ENCODE data around the gene PALMD. TPM values are rescaled to one million over a fixed set of nuclear protein-coding genes. Genes with fewer than 3 reads are reported as not detected.

The PALMD gene, protein sequence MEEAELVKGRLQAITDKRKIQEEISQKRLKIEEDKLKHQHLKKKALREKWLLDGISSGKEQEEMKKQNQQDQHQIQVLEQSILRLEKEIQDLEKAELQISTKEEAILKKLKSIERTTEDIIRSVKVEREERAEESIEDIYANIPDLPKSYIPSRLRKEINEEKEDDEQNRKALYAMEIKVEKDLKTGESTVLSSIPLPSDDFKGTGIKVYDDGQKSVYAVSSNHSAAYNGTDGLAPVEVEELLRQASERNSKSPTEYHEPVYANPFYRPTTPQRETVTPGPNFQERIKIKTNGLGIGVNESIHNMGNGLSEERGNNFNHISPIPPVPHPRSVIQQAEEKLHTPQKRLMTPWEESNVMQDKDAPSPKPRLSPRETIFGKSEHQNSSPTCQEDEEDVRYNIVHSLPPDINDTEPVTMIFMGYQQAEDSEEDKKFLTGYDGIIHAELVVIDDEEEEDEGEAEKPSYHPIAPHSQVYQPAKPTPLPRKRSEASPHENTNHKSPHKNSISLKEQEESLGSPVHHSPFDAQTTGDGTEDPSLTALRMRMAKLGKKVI
- total RNA-seq (10 to 100 TPM in 1 of 5 donors, 1 to 10 TPM in 4; 1.2 to 16.2 (median 4.6) TPM), polyA plus RNA-seq (10 to 100 TPM in 1 of 3 donors, 1 to 10 TPM in 2; 1.8 to 15.0 (median 2.6) TPM)
- long read RNA-seq, donor 1: 0 reads
- long read RNA-seq, donor 2, partial matches to known transcripts: 0 of 1 reads
- long read RNA-seq, donor 2, other reads (novel, unspliced or antisense): 0 of 1 reads
- long read RNA-seq, donor 3, partial matches to known transcripts: 0 of 1 reads
- long read RNA-seq, donor 3, other reads (novel, unspliced or antisense): 0 of 1 reads
- long read RNA-seq, donor 4: 0 reads
- long read RNA-seq, donor 5: 0 reads
- long read RNA-seq, donor 6: 0 reads
- long read RNA-seq, donor 7, full-length matches to known transcripts: 1 of 1 reads
- long read RNA-seq, donor 7, partial matches to known transcripts: 0 of 1 reads
- long read RNA-seq, donor 7, other reads (novel, unspliced or antisense): 0 of 1 reads
- long read RNA-seq, donor 8, partial matches to known transcripts: 0 of 3 reads
- long read RNA-seq, donor 8, other reads (novel, unspliced or antisense): 0 of 3 reads
- long read RNA-seq, donor 9: 0 reads
- long read RNA-seq, donor 10: 0 reads

- Histone ChIP-seq H3K4me3 (peak within 1 kb of the TSS; percentile 22 to 40 (median 28)), H3K27ac (peak within 1 kb of the TSS; percentile 9 to 79 (median 61)), H3K9me3 (no peaks in the 10 kb centered on the region), H3K4me1 (peaks cover 15 to 34% (median 26%) of the 10 kb centered on the region in 4 donors), H3K36me3 (no peaks in the 10 kb centered on the region), H3K27me3 (no peaks in the 10 kb centered on the region)
- intact Hi-C loops (cut with DNase I; ENCODE audit: low total_unique reads): no loop called here
- TF ChIP-seq POLR2AphosphoS5 (IDR thresholded peaks at IDR 0.05): peak in 1 of 3 donors; percentile 20
- TF ChIP-seq CTCF (IDR thresholded peaks at IDR 0.05): no peak
- TF ChIP-seq POLR2A (IDR thresholded peaks at IDR 0.05): no peak
- no peak for TF ChIP-seq EP300 (IDR thresholded peaks at IDR 0.05)
- DNase-seq: peak; percentile 51 to 60
- 6 to 13% (median 10%) methylated on average over 17 of the region's 17 CpGs for WGBS, 5 donors
Observed at GRCh38 chr1:99645699-99646531, at the start of gene PALMD. PALMD (plus strand) TSS chr1:99646113; CDS start chr1:99646318, 205 bp downstream.

DNA sequence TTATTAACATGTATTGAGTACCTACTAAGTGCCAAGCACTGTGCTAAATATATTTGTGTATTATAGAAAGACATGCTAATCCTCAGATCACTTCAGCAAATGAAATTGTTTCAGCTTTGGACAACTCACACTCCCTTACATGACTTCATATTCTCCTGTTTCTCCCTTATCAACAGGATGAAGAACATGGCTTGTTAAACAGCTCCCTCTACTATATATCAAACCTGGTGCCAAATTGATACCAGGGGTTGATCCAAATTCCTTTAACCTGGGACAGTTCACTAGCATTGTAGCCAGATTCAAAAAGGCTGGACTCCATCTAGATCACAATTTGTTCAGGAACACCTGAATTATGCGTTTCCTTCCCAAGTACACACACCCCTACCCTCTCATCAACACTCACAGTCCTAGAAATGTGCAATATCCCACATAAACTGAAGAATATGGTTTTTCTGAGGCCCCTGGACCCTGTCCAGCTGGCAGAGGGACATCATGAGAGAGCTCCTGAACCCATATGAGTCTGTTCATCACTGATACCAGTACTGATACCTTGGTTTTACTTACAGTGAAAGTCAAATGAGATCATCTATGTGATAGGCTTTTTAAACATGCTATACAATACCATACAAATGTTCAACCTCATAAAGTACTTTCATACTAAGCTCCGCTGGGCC lies 47.0 kb upstream of the PALMD start:
- 84 to 98% (median 89%) methylated on average over 2 of the region's 2 CpGs for WGBS, 5 donors
- TF ChIP-seq CTCF (IDR thresholded peaks at IDR 0.05): no peak
- no peak for TF ChIP-seq POLR2AphosphoS5 (IDR thresholded peaks at IDR 0.05)
- no peak for TF ChIP-seq EP300 (IDR thresholded peaks at IDR 0.05)
- no peak for TF ChIP-seq POLR2A (IDR thresholded peaks at IDR 0.05)

GRCh38 chr1:99599678-99600175 lies 46.2 kb upstream of the PALMD start:
- Histone ChIP-seq H3K4me3 (no peak overlapping the region), H3K27me3 (no peaks in the 10 kb centered on the region), H3K4me1 (no peaks in the 10 kb centered on the region), H3K27ac (no peak overlapping the region), H3K36me3 (no peaks in the 10 kb centered on the region), H3K9me3 (no peaks in the 10 kb centered on the region)
- intact Hi-C loops (cut with DNase I; ENCODE audit: low total_unique reads): no loop called here
- no peak for TF ChIP-seq EP300 (IDR thresholded peaks at IDR 0.05)
- no peak for TF ChIP-seq POLR2AphosphoS5 (IDR thresholded peaks at IDR 0.05)
- TF ChIP-seq CTCF (IDR thresholded peaks at IDR 0.05): no peak
- no peak for TF ChIP-seq POLR2A (IDR thresholded peaks at IDR 0.05)
- no peak for DNase-seq
- 79 to 92% (median 85%) methylated on average over 5 of the region's 5 CpGs for WGBS, 5 donors

More for the DNA sequence above, 47.0 kb upstream of the PALMD start:
- DNase-seq: no peak
- Histone ChIP-seq H3K36me3 (no peaks in the 10 kb centered on the region), H3K4me1 (no peaks in the 10 kb centered on the region), H3K27me3 (no peaks in the 10 kb centered on the region), H3K27ac (no peak overlapping the region), H3K4me3 (no peak overlapping the region), H3K9me3 (no peaks in the 10 kb centered on the region)
- intact Hi-C loops (cut with DNase I; ENCODE audit: low total_unique reads): no loop called here
